Transverse colon (tissue), 4 donors: ENCODE measurements around the gene NOLC1.

Experiments used
- EP300 ChIP-seq: sonication (generic); formaldehyde crosslinking; IDR thresholded peaks from one replicate; pipeline ENCODE4 v1.6.1; 2017; ENCODE audit warnings: antibody characterized with exemption, low read depth
- POLR2A ChIP-seq: fragments of 450-650 bp; IDR thresholded peaks from one replicate; pipeline ENCODE4 v1.6.1; 2016; ENCODE audit warnings: antibody characterized with exemption, mild to moderate bottlenecking, moderate library complexity
- POLR2AphosphoS5 ChIP-seq, 3 donors: sonication (generic); formaldehyde crosslinking; IDR thresholded peaks; one replicate each; pipeline ENCODE4 v1.6.1; 2016; ENCODE audit warnings: antibody characterized with exemption in 3 of 3
- TF ChIP-seq, protein P1 (sequence below), 5 experiments: fragments of 200-600 bp in 3 of 5; fragments of 450-650 bp in 2 of 5; sonication (generic) in 3 of 5; IDR thresholded peaks; 1 replicate in 2 of 5; 2 replicates in 3 of 5; pipeline ENCODE4 v1.5.1; 2016 to 2017; ENCODE audit warnings: antibody characterized with exemption in 5 of 5, inconsistent platforms in 3 of 5, mild to moderate bottlenecking in 2 of 5, moderate library complexity in 1 of 5

DNA sequence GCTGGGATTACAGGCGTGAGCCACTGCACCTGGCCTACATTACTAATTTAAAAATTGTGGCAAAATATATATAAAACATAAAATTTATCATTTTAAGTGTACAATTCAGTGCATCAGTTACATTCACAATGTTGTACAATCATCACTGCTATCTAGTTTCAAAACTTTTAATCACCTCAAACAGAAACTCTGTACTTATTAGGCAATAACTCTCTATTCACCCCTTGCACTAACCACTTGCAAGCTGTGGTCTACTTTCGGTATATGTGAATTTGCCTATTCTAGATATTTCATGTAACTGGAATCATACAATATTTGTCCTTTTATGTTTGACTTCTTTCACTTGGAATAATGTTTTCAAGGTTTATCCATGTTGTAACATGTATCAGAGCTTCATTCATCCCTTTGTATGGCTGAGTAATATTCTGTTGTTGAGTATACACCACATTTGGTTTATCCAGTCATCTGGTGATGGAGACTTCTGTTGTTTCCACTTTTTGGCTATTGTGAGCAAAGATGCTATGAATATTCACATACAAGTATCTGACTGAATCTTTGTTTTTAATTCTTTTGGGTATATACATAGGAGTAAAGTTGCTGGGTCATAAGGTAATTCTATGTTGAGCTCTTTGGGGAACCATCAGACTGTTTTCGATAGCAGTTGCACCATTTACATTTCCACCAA is 59.6 kb downstream of the NOLC1 start:
- TF ChIP-seq, protein P1, sequence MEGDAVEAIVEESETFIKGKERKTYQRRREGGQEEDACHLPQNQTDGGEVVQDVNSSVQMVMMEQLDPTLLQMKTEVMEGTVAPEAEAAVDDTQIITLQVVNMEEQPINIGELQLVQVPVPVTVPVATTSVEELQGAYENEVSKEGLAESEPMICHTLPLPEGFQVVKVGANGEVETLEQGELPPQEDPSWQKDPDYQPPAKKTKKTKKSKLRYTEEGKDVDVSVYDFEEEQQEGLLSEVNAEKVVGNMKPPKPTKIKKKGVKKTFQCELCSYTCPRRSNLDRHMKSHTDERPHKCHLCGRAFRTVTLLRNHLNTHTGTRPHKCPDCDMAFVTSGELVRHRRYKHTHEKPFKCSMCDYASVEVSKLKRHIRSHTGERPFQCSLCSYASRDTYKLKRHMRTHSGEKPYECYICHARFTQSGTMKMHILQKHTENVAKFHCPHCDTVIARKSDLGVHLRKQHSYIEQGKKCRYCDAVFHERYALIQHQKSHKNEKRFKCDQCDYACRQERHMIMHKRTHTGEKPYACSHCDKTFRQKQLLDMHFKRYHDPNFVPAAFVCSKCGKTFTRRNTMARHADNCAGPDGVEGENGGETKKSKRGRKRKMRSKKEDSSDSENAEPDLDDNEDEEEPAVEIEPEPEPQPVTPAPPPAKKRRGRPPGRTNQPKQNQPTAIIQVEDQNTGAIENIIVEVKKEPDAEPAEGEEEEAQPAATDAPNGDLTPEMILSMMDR (IDR thresholded peaks at IDR 0.05): no peak
- TF ChIP-seq POLR2AphosphoS5 (IDR thresholded peaks at IDR 0.05): no peak
- no peak for TF ChIP-seq POLR2A
- TF ChIP-seq EP300: no peak
